Measurements from ENCODE around the gene MRPL37. TPM values are rescaled to one million over a fixed set of nuclear protein-coding genes. Genes with fewer than 3 reads are reported as not detected.

Gene MRPL37
- total RNA-seq, 1 donor from 2014 or later, result 42.6 TPM

- no peaks in the 10 kb centered on the region for H3K36me3 ChIP-seq (ENCODE audit: control insufficient read depth, insufficient read depth, low read length)
- FAIRE-seq, result no peak
Measured at GRCh38 chr1:54246116-54246721, 46.3 kb downstream of the MRPL37 start.

GRCh38 chr1:54247863-54248515 lies 48.0 kb downstream of the MRPL37 start:
- Histone ChIP-seq H3K4me3 (ENCODE audit: low read depth, low read length) (no peak overlapping the region), H3K36me3 (ENCODE audit: control insufficient read depth, insufficient read depth, low read length) (no peaks in the 10 kb centered on the region), H3K27me3 (ENCODE audit: control insufficient read depth, insufficient read depth, low read length) (no peaks in the 10 kb centered on the region)
- DNase-seq (ENCODE audit: low read depth), result no peak
- no peak for TF ChIP-seq CTCF (IDR thresholded peaks at IDR 0.05; ENCODE audit: insufficient read depth, low read length, severe bottlenecking)
- FAIRE-seq, result peak; percentile 72

More at GRCh38 chr1:54246116-54246721, 46.3 kb downstream of the MRPL37 start:
- no peak for DNase-seq (ENCODE audit: low read depth)
- Histone ChIP-seq H3K27me3 (ENCODE audit: control insufficient read depth, insufficient read depth, low read length) (no peaks in the 10 kb centered on the region), H3K4me3 (ENCODE audit: low read depth, low read length) (no peak overlapping the region)
- no peak for TF ChIP-seq CTCF (IDR thresholded peaks at IDR 0.05; ENCODE audit: insufficient read depth, low read length, severe bottlenecking)

- DNase-seq (ENCODE audit: low read depth) (no peak), FAIRE-seq (no peak)
- Histone ChIP-seq H3K27me3 (ENCODE audit: control insufficient read depth, insufficient read depth, low read length) (no peaks in the 10 kb centered on the region), H3K4me3 (ENCODE audit: low read depth, low read length) (no peak overlapping the region), H3K36me3 (ENCODE audit: control insufficient read depth, insufficient read depth, low read length) (no peaks in the 10 kb centered on the region)
- TF ChIP-seq CTCF (IDR thresholded peaks at IDR 0.05; ENCODE audit: insufficient read depth, low read length, severe bottlenecking), result no peak
Measured at GRCh38 chr1:54248966-54249365, 49.0 kb downstream of the MRPL37 start.

- TF ChIP-seq CTCF (IDR thresholded peaks at IDR 0.05; ENCODE audit: insufficient read depth, low read length, severe bottlenecking), result no peak
- Histone ChIP-seq H3K27me3 (ENCODE audit: control insufficient read depth, insufficient read depth, low read length) (no peaks in the 10 kb centered on the region), H3K4me3 (ENCODE audit: low read depth, low read length) (no peak overlapping the region), H3K36me3 (ENCODE audit: control insufficient read depth, insufficient read depth, low read length) (no peaks in the 10 kb centered on the region)
- FAIRE-seq (no peak), DNase-seq (ENCODE audit: low read depth) (no peak)
Measured at GRCh38 chr1:54249819-54250435, 50.0 kb downstream of the MRPL37 start.

GRCh38 chr1:54250670-54251069 lies 50.7 kb downstream of the MRPL37 start:
- Histone ChIP-seq H3K4me3 (ENCODE audit: low read depth, low read length) (no peak overlapping the region), H3K36me3 (ENCODE audit: control insufficient read depth, insufficient read depth, low read length) (no peaks in the 10 kb centered on the region), H3K27me3 (ENCODE audit: control insufficient read depth, insufficient read depth, low read length) (no peaks in the 10 kb centered on the region)
- no peak for TF ChIP-seq CTCF (IDR thresholded peaks at IDR 0.05; ENCODE audit: insufficient read depth, low read length, severe bottlenecking)
- no peak for FAIRE-seq
- no peak for DNase-seq (ENCODE audit: low read depth)

Data from bronchial epithelial cell (primary cell).